HL-60 (cell line): ENCODE results near the gene PCTP.
A peak's percentile ranks its signal among the peaks of the same experiment; 100 is the strongest.

ENCODE experiments used
- DNase-seq, 2 experiments: peaks; one replicate each; pipeline ENCODE4 v3.0.0-alpha.2; 2010 to 2020; ENCODE audit warnings: low read depth in 1 of 2, low spot score in 1 of 2
- H3K27ac ChIP-seq: fragments of 250-450 bp; sonication (Bioruptor Pico); replicated peaks from 2 replicates; pipeline ENCODE4 v1.5.1; 2020; ENCODE audit warnings: mild to moderate bottlenecking, moderate library complexity
- H3K27me3 ChIP-seq: fragments of 250-450 bp; sonication (Bioruptor Pico); 2 replicates; pipeline ENCODE4 v1.5.1; 2021; ENCODE audit warnings: mild to moderate bottlenecking, moderate library complexity; ENCODE audit not compliant: insufficient read depth, poor library complexity, severe bottlenecking
- H3K4me3 ChIP-seq: replicated peaks from 2 replicates; pipeline ENCODE4 v1.5.1; 2011; ENCODE audit warnings: mild to moderate bottlenecking, control low read depth, low read length; ENCODE audit not compliant: insufficient read depth
- CTCF ChIP-seq: IDR thresholded peaks from one replicate; pipeline ENCODE4 v1.5.1; 2011; ENCODE audit warnings: low read length, control low read depth, inconsistent platforms; ENCODE audit not compliant: insufficient read depth
- GABPA ChIP-seq: IDR thresholded peaks from 2 replicates; pipeline ENCODE4 v1.6.1; 2012; ENCODE audit warnings: low read depth
- POLR2AphosphoS5 ChIP-seq: IDR thresholded peaks from 2 replicates; pipeline ENCODE4 v1.6.1; 2012; ENCODE audit warnings: low read depth
- REST ChIP-seq: IDR thresholded peaks from 2 replicates; pipeline ENCODE4 v1.6.1; 2012; ENCODE audit warnings: low read depth; ENCODE audit not compliant: insufficient replicate concordance
- SPI1 ChIP-seq: IDR thresholded peaks from 2 replicates; pipeline ENCODE4 v1.6.1; 2012; ENCODE audit warnings: low read depth, mild to moderate bottlenecking, borderline replicate concordance

The PCTP gene

GRCh38 chr17:55778389-55779118 lies 27.7 kb downstream of the PCTP start:
- Histone ChIP-seq H3K27me3 (no peaks in the 10 kb centered on the region), H3K4me3 (no peak overlapping the region), H3K27ac (no peak overlapping the region)
- no peak for DNase-seq
- TF ChIP-seq REST, result no peak
- TF ChIP-seq GABPA, result no peak
- TF ChIP-seq POLR2AphosphoS5, result no peak

- H3K27me3 ChIP-seq, result no peaks in the 10 kb centered on the region
- peak; percentile 62 to 94 for DNase-seq
- no peak overlapping the region for H3K4me3 ChIP-seq
- peak; percentile 34; the same call in 1 of the 2 replicates for TF ChIP-seq GABPA
- peak; percentile 22; the same call in 1 of the 2 replicates for TF ChIP-seq SPI1
- peak; percentile 99 for TF ChIP-seq POLR2AphosphoS5
- peak; percentile 66 for TF ChIP-seq REST
- TF ChIP-seq CTCF, result no peak
- H3K27ac ChIP-seq, result peak overlapping the region; percentile 84
These were observed 32.9 kb downstream of the PCTP start for GRCh38 chr17:55783684-55784245.

- H3K27me3 ChIP-seq, result no peaks in the 10 kb centered on the region
- TF ChIP-seq POLR2AphosphoS5 (no peak), SPI1 (peak; percentile 79), CTCF (no peak), REST (no peak), GABPA (no peak)
These were observed 33.8 kb downstream of the PCTP start for GRCh38 chr17:55784666-55785065.

More at GRCh38 chr17:55784666-55785065, 33.8 kb downstream of the PCTP start:
- Histone ChIP-seq H3K4me3 (no peak overlapping the region), H3K27ac (peak overlapping the region; percentile 44)
- no peak for DNase-seq
